IMR-90 (cell line): ENCODE data around the gene FBXW10B. TPM values are rescaled to one million over a fixed set of nuclear protein-coding genes. Genes with fewer than 3 reads are reported as not detected.

Experiments
- ATAC-seq: fragments of 200-7000 bp; cut with Tn5 transposase; 2 replicates; pipeline ENCODE4 v1.9.1; 2020; ENCODE audit warnings: low read depth, mild to moderate bottlenecking, moderate library complexity
- BruUV-seq: library from RNA; stranded (reverse); fragments of 400-500 nt; replicated peaks from 2 replicates; lab custom pipeline; 2021; lab: Mats Ljungman, UMichigan
- CTCF ChIA-PET: fragments of 300-600 bp; formaldehyde crosslinking; extraction: SDS; loops from one replicate; lab custom pipeline; 2021; ENCODE audit warnings: antibody characterized with exemption; lab: Yijun Ruan, JAX
- POLR2A ChIA-PET: fragments of 300-600 bp; sonication (Branson Sonifier 250); formaldehyde crosslinking; loops from one replicate; lab custom pipeline; 2022; ENCODE audit warnings: antibody characterized with exemption; ENCODE audit not compliant: unreplicated experiment; lab: Charles Lee
- DNase-seq: peaks from one replicate; pipeline ENCODE4 v3.0.0; 2013
- H2AFZ ChIP-seq: replicated peaks from 2 replicates; pipeline ENCODE3; 2013; ENCODE audit warnings: low read length, mild to moderate bottlenecking; ENCODE audit not compliant: poor library complexity
- H2AK5ac ChIP-seq: 2 replicates; pipeline ENCODE4 v1.6.1; 2013; ENCODE audit warnings: low read depth, low read length, inconsistent platforms
- H2AK9ac ChIP-seq: replicated peaks from 2 replicates; pipeline ENCODE3; 2013; ENCODE audit warnings: mild to moderate bottlenecking, low read depth, low read length, moderate library complexity; ENCODE audit not compliant: poor library complexity
- H2BK120ac ChIP-seq: 2 replicates; pipeline ENCODE4 v1.6.1; 2013; ENCODE audit warnings: low read depth, low read length, inconsistent platforms
- H2BK15ac ChIP-seq: 3 replicates; pipeline ENCODE4 v1.6.1; 2013; ENCODE audit warnings: low read depth, low read length, inconsistent platforms
- H2BK20ac ChIP-seq: 2 replicates; pipeline ENCODE4 v1.6.1; 2013; ENCODE audit warnings: low read depth, mild to moderate bottlenecking, inconsistent platforms, low read length, moderate library complexity
- H2BK5ac ChIP-seq: 2 replicates; pipeline ENCODE4 v1.6.1; 2013; ENCODE audit warnings: mild to moderate bottlenecking, low read depth, low read length, inconsistent platforms; ENCODE audit not compliant: poor library complexity, severe bottlenecking
- H3K14ac ChIP-seq: replicated peaks from 2 replicates; pipeline ENCODE4 v1.6.1; 2013; ENCODE audit warnings: low read depth, low read length, inconsistent platforms
- H3K18ac ChIP-seq: 2 replicates; pipeline ENCODE4 v1.6.1; 2013; ENCODE audit warnings: low read depth, low read length, control low read depth
- H3K23ac ChIP-seq: 2 replicates; pipeline ENCODE4 v1.6.1; 2013; ENCODE audit warnings: low read depth, low read length, inconsistent platforms
- H3K27ac ChIP-seq: 2 replicates; pipeline ENCODE4 v1.5.1; 2013; ENCODE audit warnings: mild to moderate bottlenecking, control low read depth, low read length; ENCODE audit not compliant: insufficient read depth
- H3K27me3 ChIP-seq: 2 replicates; pipeline ENCODE4 v1.6.1; 2013; ENCODE audit warnings: low read length; ENCODE audit not compliant: control insufficient read depth, insufficient read depth
- H3K36me3 ChIP-seq: 2 replicates; pipeline ENCODE4 v1.6.1; 2013; ENCODE audit warnings: low read length, mixed read lengths; ENCODE audit not compliant: control insufficient read depth, insufficient read depth
- H3K4ac ChIP-seq: 2 replicates; pipeline ENCODE4 v1.6.1; 2013; ENCODE audit warnings: low read depth, low read length, inconsistent platforms
- H3K4me1 ChIP-seq: 2 replicates; pipeline ENCODE4 v1.6.1; 2013; ENCODE audit warnings: low read length, mixed read lengths; ENCODE audit not compliant: control insufficient read depth, insufficient read depth
- H3K4me2 ChIP-seq: 2 replicates; pipeline ENCODE4 v1.6.1; 2013; ENCODE audit warnings: low read depth, mild to moderate bottlenecking, control low read depth, low read length, moderate library complexity
- H3K4me3 ChIP-seq: 2 replicates; pipeline ENCODE4 v1.5.1; 2013; ENCODE audit warnings: low read depth, mild to moderate bottlenecking, control low read depth, low read length, moderate library complexity; ENCODE audit not compliant: insufficient read depth
- H3K56ac ChIP-seq: 2 replicates; pipeline ENCODE4 v1.6.1; 2013; ENCODE audit warnings: low read length, inconsistent platforms; ENCODE audit not compliant: insufficient read depth; ENCODE audit errors: extremely low read depth
- H3K79me1 ChIP-seq, 2 experiments: 2 replicates each; pipeline ENCODE4 v1.6.1; 2013; ENCODE audit warnings: low read length in 2 of 2, inconsistent platforms in 1 of 2, low read depth in 1 of 2
- H3K9ac ChIP-seq: 2 replicates; pipeline ENCODE4 v1.6.1; 2013; ENCODE audit warnings: low read depth, low read length, control low read depth
- H3K9me1 ChIP-seq: 2 replicates; pipeline ENCODE4 v1.6.1; 2013; ENCODE audit warnings: low read length, inconsistent platforms; ENCODE audit not compliant: insufficient read depth
- H3K9me3 ChIP-seq: 2 replicates; pipeline ENCODE4 v1.6.1; 2013; ENCODE audit warnings: low read length; ENCODE audit not compliant: control insufficient read depth, insufficient read depth
- H4K20me1 ChIP-seq: 2 replicates; pipeline ENCODE4 v1.6.1; 2013; ENCODE audit warnings: low read length, inconsistent platforms; ENCODE audit not compliant: insufficient read depth
- H4K5ac ChIP-seq: 2 replicates; pipeline ENCODE4 v1.6.1; 2013; ENCODE audit warnings: mild to moderate bottlenecking, low read depth, low read length, control low read depth
- H4K8ac ChIP-seq, 2 experiments: 2 replicates each; pipeline ENCODE4 v1.6.1; 2013; ENCODE audit warnings: low read depth in 2 of 2, low read length in 2 of 2, control low read depth in 1 of 2, inconsistent platforms in 1 of 2
- H4K91ac ChIP-seq: 2 replicates; pipeline ENCODE4 v1.6.1; 2013; ENCODE audit warnings: low read depth, low read length, inconsistent platforms; ENCODE audit not compliant: insufficient read depth
- BHLHE40 ChIP-seq: fragments of 150-350 bp; IDR thresholded peaks from 2 replicates; pipeline ENCODE4 v1.6.1; 2016; ENCODE audit warnings: mild to moderate bottlenecking, low read depth, low read length
- CEBPB ChIP-seq: IDR thresholded peaks from 2 replicates; pipeline ENCODE4 v1.6.1; 2012; ENCODE audit warnings: low read depth, low read length, improper control_type of control experiment
- CHD1 ChIP-seq: IDR thresholded peaks from 2 replicates; pipeline ENCODE4 v1.6.1; 2012; ENCODE audit warnings: low read depth, low read length, improper control_type of control experiment
- FOS ChIP-seq: fragments of 150-350 bp; IDR thresholded peaks from 2 replicates; pipeline ENCODE4 v1.6.1; 2016; ENCODE audit warnings: low read depth, low read length
- MAFK ChIP-seq: IDR thresholded peaks from 2 replicates; pipeline ENCODE4 v1.6.1; 2012; ENCODE audit warnings: low read depth, low read length, improper control_type of control experiment
- MAZ ChIP-seq: IDR thresholded peaks from 2 replicates; pipeline ENCODE4 v1.6.1; 2012; ENCODE audit warnings: low read depth, mild to moderate bottlenecking, low read length, improper control_type of control experiment, moderate library complexity, borderline replicate concordance
- MXI1 ChIP-seq: IDR thresholded peaks from 2 replicates; pipeline ENCODE4 v1.6.1; 2012; ENCODE audit warnings: low read depth, mild to moderate bottlenecking, low read length, moderate library complexity, borderline replicate concordance
- NFE2L2 ChIP-seq: fragments of 150-350 bp; IDR thresholded peaks from 2 replicates; pipeline ENCODE4 v1.6.1; 2016; ENCODE audit warnings: low read depth, mild to moderate bottlenecking, low read length
- POLR2A ChIP-seq: IDR thresholded peaks from 2 replicates; pipeline ENCODE4 v1.6.1; 2012; ENCODE audit warnings: mild to moderate bottlenecking, low read depth, low read length
- RAD21 ChIP-seq: IDR thresholded peaks from 2 replicates; pipeline ENCODE4 v1.6.1; 2012; ENCODE audit warnings: low read length, improper control_type of control experiment
- RCOR1 ChIP-seq: IDR thresholded peaks from 2 replicates; pipeline ENCODE4 v1.6.1; 2012; ENCODE audit warnings: mild to moderate bottlenecking, low read length, improper control_type of control experiment; ENCODE audit not compliant: insufficient replicate concordance
- RFX5 ChIP-seq: IDR thresholded peaks from 2 replicates; pipeline ENCODE4 v1.8.0; 2012; ENCODE audit warnings: low read depth, mild to moderate bottlenecking, low read length, moderate library complexity
- SMC3 ChIP-seq: fragments of 150-350 bp; IDR thresholded peaks from 2 replicates; pipeline ENCODE4 v1.6.1; 2016; ENCODE audit warnings: low read depth, mild to moderate bottlenecking, antibody characterized with exemption, low read length, moderate library complexity
- USF2 ChIP-seq: fragments of 150-350 bp; IDR thresholded peaks from 2 replicates; pipeline ENCODE4 v1.6.1; 2017; ENCODE audit warnings: mild to moderate bottlenecking, antibody characterized with exemption, low read length, low read depth
- WGBS, 2 experiments: methylation state at CpG; one replicate each; pipeline versions ENCODE4 v1.1.5 to v1.1.7; 2013; ENCODE audit warnings: missing lambda C conversion rate in 2 of 2; ENCODE audit not compliant: insufficient read length in 1 of 2; ENCODE audit errors: extremely low coverage in 2 of 2; 5-methylcytosine and 5-hydroxymethylcytosine counted together
- dilution Hi-C: fragments of 300-500 bp; cut with HindIII; formaldehyde crosslinking; loops from one replicate; pipeline ENCODE4 v1.14.3; 2018; ENCODE audit warnings: low sequenced_read_pairs; ENCODE audit not compliant: unreplicated experiment
- in situ Hi-C: fragments of 300-500 bp; cut with MboI; formaldehyde crosslinking; loops from 3 replicates; pipeline ENCODE4 v1.14.3; 2019; ENCODE audit warnings: low sequenced_read_pairs, inconsistent platforms, mixed read lengths
- intact Hi-C: fragments of 100-400 bp; cut with micrococcal nuclease; formaldehyde crosslinking; loops from 2 replicates; pipeline ENCODE4 v1.10.0; 2022
- polyA plus RNA-seq, 3 experiments: library from polyadenylated mRNA; depleted of rRNA; stranded (reverse); fragments of >200 nt; gene quantifications; 2 replicates each; pipeline ENCODE4 v1.2.3, GENCODE V29; 2012; ENCODE audit warnings: low replicate concordance in 1 of 3
- total RNA-seq: library from RNA; depleted of rRNA; stranded (reverse); fragments of >200 nt; gene quantifications from 2 replicates; pipeline ENCODE4 v1.2.3, GENCODE V29; 2012
- TF ChIP-seq, protein P1 (sequence below): fragments of 150-350 bp; IDR thresholded peaks from 2 replicates; pipeline ENCODE4 v1.6.1; 2016; ENCODE audit warnings: low read depth, mild to moderate bottlenecking, low read length, moderate library complexity, borderline replicate concordance
- TF ChIP-seq, protein P2 (sequence below): conservative IDR thresholded peaks from 2 replicates; pipeline ENCODE4 v1.5.1; 2012; ENCODE audit warnings: mild to moderate bottlenecking, low read depth, low read length, improper control_type of control experiment

The FBXW10B gene
- total and polyA plus RNA-seq, 2 of the 4 experiments (the other 2 are of a cell fraction), result under 0.01 to 0.43 TPM

- no peak overlapping the region for H3K4me3 ChIP-seq
- CTCF ChIA-PET, result interaction anchor here (0.5 kb wide), 1 partner anchor 101 kb away, joined by 3 read pairs; no protein-coding TSS in a partner anchor
- H3K4me1 ChIP-seq, result peaks cover 7% of the 10 kb centered on the region
- BruUV-seq, result no TSS peak
- H3K56ac ChIP-seq, result no peak overlapping the region
- H2AFZ ChIP-seq, result no peak overlapping the region
- H4K91ac ChIP-seq, result no peak overlapping the region
- no peaks in the 10 kb centered on the region; the same call in 1 of the 2 replicates for H3K9me1 ChIP-seq
- H3K4me2 ChIP-seq, result no peak overlapping the region
- POLR2A ChIA-PET, result no interaction called here
- no peak overlapping the region for H3K4ac ChIP-seq
- TF ChIP-seq, protein P1, sequence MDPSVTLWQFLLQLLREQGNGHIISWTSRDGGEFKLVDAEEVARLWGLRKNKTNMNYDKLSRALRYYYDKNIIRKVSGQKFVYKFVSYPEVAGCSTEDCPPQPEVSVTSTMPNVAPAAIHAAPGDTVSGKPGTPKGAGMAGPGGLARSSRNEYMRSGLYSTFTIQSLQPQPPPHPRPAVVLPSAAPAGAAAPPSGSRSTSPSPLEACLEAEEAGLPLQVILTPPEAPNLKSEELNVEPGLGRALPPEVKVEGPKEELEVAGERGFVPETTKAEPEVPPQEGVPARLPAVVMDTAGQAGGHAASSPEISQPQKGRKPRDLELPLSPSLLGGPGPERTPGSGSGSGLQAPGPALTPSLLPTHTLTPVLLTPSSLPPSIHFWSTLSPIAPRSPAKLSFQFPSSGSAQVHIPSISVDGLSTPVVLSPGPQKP, result no peak
- no peak for TF ChIP-seq CEBPB
- TF ChIP-seq NFE2L2, result no peak
- no peak for TF ChIP-seq POLR2A
- TF ChIP-seq, protein P2, sequence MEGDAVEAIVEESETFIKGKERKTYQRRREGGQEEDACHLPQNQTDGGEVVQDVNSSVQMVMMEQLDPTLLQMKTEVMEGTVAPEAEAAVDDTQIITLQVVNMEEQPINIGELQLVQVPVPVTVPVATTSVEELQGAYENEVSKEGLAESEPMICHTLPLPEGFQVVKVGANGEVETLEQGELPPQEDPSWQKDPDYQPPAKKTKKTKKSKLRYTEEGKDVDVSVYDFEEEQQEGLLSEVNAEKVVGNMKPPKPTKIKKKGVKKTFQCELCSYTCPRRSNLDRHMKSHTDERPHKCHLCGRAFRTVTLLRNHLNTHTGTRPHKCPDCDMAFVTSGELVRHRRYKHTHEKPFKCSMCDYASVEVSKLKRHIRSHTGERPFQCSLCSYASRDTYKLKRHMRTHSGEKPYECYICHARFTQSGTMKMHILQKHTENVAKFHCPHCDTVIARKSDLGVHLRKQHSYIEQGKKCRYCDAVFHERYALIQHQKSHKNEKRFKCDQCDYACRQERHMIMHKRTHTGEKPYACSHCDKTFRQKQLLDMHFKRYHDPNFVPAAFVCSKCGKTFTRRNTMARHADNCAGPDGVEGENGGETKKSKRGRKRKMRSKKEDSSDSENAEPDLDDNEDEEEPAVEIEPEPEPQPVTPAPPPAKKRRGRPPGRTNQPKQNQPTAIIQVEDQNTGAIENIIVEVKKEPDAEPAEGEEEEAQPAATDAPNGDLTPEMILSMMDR, result no peak
- TF ChIP-seq RCOR1, result no peak
- TF ChIP-seq CHD1, result no peak
- no peak for TF ChIP-seq RAD21
- TF ChIP-seq MXI1, result no peak
- TF ChIP-seq SMC3, result no peak
- no peak for TF ChIP-seq MAZ
- TF ChIP-seq BHLHE40, result no peak
- TF ChIP-seq USF2, result no peak
- no peak for TF ChIP-seq MAFK
- TF ChIP-seq RFX5, result no peak
- no peak for TF ChIP-seq FOS
- intact Hi-C loops, result no loop called here
- H2BK5ac ChIP-seq, result no peak overlapping the region
- H4K20me1 ChIP-seq, result no peaks in the 10 kb centered on the region
- no peak overlapping the region for H2AK5ac ChIP-seq
- no peaks in the 10 kb centered on the region for H3K79me1 ChIP-seq
- H4K8ac ChIP-seq, result no peak overlapping the region
- no peak for ATAC-seq
- no peak overlapping the region for H3K14ac ChIP-seq
- peaks cover 4% of the 10 kb centered on the region for H3K36me3 ChIP-seq
- no CpG with 5 or more reads among the region's 6 CpGs for WGBS, 2 experiments
- dilution Hi-C loops, result no loop called here
- no peak overlapping the region for H3K23ac ChIP-seq
- H2AK9ac ChIP-seq, result no peak overlapping the region
- no peak for DNase-seq
- in situ Hi-C loops, result loop anchor here (25.0 kb wide), 1 partner anchor 397 kb away; the partner anchor contains the start of gene PMP22
- H2BK15ac ChIP-seq, result no peak overlapping the region
- no peak overlapping the region for H2BK20ac ChIP-seq
- no peaks in the 10 kb centered on the region for H3K27me3 ChIP-seq
- H2BK120ac ChIP-seq, result no peak overlapping the region
- H3K9ac ChIP-seq, result no peak overlapping the region
- H3K9me3 ChIP-seq, result no peaks in the 10 kb centered on the region
- H4K5ac ChIP-seq, result no peak overlapping the region
- no peak overlapping the region for H3K18ac ChIP-seq
- no peak overlapping the region for H3K27ac ChIP-seq
Measured at GRCh38 chr17:15659236-15659635, 39.7 kb upstream of the FBXW10B start.
